Suppressor macrophage (primary cell): Measurements from ENCODE around the gene FOXP4.

Source experiments
- DNase-seq, 4 experiments: peaks; one replicate each; pipeline ENCODE4 v3.0.0-alpha.2; 2020 to 2022

Gene FOXP4

DNA sequence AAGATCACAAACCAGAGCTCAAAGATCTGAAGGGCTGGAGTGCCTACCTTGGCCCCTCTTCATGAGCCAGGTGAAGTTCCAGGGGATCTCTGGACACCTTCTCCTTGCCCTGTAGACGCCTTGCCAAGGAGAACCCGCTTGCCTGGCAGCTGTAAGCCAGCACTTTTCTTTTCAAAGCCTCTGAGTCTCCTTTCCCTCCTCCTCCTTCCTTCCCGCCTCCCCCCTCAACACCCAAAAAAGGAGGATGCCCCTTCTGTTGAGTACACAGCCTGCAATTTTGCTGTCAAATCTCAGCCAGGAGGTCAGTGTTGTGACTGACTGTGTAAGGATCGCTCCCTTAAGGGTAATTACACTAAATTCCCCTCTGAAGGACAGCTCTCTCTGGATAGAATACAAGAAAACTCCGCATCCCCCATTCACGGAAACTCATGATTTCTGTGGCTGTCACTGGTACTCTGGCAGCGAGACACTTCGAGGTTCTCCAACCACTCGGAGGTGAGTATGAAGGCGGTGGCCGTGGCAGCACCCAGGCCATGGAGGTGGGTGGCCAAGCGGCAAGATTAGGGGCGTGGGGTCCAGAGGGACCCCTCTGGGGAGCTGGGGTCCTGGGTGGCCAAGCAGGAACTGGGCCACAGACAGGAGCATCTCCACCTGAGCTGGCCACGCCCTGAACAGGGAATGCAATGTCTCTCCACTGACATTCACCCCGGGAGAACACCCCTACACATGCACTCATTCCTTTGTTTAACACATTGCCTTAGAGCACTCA is 23.2 kb upstream of the FOXP4 start:
- no peak for DNase-seq

DNA sequence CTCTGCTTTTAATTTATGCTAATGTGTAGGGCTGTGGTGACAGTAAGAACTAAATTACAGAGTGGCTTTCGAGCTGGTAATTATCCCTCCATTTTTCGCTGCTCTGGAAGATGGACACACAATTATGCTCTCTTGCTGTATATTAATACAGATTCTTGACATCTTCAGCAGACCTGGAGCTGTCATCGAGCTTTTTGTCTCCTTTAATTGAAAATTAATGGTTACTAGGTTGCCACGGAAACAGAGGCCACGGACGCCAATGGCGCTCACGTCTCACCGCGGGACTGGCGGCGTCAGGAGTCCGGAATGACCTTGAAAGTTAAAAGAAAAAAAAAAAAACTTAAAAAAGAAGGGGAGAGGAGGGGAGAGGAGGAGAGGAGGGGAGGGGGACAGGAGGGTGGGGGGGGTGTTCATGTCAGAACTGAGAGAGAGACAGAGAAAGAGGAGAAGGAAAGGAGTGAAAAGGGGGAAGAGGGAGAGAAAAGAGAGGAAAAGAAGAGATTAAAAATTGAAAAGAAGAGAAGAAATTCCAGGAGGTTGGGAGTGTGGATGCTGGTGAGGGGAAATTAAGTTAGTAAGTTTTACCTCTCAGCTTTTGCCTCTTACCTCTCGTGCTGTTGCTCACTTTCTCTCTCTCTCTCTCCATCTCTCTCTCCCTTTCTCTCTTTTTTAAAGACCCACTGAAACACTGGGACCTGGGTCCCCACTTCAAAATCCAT is 22.1 kb upstream of the FOXP4 start:
- DNase-seq: no peak

DNA sequence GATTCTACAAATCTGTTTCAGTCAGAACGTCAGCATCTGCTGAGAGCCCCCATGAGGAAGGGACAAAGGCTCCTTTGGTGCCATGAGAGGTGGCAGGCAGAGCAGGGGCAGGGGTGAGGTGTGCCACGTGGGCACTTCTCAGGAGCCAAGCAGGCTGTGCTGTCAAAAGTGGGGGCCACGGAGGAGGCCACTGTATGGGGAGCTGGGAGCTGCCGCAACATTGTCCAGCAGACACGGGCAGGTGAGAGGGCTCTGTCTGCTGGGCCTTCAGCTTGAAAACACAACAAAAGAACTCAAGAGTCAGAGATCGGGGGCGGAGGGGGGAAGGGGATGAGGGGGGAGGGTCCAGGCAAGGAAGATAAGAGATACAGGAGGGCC is 21.6 kb upstream of the FOXP4 start:
- DNase-seq: no peak

DNA sequence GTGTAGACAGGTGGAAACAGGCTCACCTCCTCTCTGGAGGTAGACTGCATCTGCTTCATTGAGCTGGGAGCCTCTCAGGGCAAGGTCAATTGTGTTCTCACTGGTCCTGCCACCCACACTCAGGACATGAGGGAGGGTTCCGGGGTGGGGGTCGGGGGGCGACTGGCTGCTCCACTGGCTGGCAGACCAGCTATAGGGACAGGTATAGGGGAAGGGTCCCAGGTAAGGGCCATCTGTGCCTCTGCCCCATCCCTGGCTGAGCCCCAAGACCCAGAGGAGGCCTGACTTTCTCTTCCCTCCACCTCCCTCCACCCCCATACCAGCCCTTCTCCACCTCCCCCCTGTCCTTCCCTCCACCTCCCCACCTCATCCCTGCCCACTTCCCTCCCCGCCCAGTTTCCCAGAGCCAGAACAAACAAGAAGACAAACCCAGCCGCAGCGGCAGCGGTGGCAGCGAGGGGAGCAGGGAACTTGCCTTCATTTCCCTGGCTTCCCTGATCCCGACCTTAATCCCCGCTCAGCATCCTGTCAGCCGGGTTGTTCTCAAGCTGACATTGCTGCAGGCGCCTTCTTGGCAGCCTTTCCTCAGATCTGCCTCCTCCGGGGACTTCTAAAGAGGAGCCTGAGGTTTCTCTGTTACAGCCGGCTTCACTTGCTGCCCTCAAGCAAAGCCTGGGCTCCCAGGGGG is 18.3 kb upstream of the FOXP4 start:
- DNase-seq: no peak

DNA sequence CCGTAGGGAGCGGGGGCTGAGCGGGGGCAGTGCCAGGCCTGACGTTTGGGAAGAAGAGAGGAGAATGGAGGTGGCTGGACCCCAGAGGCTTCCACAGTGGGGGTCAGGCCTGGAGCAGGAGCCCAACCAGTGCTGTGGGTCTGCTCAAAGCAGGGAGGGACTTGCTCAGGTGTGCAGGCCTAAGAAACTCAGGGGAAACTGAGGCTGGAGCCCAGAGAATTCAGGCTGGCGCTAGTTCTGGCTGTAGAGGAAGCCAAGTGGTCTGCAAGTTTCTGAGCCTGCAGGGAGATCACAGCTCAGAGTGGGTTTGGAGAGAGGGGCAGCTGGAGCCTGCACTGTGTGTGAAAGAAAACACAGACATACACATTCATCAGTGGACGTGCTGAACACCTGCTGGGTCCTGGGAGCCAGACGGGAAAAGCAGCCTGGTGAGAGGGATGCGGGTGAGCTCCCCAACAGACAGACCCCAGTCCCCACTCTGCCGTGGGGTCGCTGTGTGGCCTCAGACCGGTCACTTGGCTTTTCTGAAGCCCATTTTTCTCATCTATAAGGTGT is 17.7 kb upstream of the FOXP4 start:
- no peak for DNase-seq

DNA sequence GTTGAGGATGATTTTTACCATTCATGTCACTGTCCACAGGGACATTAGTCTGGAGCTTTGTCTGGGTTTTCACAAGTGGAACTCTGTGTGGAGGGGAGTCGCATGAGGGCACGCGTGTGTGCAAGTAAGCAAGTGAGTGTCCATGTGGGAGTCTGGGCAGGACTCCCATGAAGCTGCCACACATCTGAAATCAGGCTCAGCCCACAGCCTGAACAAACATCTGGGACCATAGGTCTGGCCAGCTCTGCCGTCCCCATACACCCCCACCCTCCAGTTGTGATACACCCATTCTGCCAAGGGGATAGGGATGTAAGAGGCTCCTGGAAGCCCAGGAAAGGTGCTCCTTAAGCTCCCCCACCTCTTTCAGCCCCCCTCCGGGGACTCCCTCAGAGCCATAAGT is 17.1 kb upstream of the FOXP4 start:
- DNase-seq: no peak

DNA sequence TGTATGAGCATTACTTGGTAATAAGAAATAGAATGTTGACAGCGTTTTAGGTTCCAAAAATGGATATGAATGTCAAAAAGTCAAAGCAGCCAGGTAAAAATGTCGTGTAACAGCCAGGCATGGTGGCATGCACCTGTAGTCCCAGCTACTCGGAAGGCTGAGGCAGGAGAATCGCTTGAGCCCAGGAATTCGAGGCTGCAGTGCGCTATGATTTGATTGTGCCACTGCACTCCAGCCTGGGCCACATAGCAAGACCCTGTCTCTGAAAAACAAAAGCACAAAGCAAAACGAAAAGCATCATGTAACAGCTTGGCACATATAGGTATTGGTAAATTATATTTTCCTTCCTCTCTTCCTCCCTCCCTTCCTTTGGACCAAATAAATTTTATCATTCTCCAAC is 16.2 kb upstream of the FOXP4 start:
- no peak for DNase-seq

DNA sequence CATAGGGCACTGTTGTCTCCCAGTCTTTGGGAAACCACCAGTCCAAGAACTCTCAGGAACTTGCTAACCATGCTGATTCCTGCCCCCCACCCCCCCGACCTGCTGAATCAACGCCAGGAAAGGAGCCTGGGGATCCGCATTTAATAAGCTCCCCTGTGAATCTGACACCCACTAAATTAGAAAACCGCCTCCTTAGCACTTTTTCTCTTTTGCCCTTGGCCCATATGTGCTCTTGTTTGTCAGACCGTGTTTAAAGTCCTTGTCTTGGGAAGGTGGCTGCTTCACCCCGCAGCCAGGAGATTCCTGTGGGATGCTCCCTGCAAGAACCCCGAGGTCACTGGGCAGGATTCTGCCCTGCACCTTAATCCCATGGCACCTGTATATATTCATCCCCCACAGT is 15.7 kb upstream of the FOXP4 start:
- no peak for DNase-seq

DNA sequence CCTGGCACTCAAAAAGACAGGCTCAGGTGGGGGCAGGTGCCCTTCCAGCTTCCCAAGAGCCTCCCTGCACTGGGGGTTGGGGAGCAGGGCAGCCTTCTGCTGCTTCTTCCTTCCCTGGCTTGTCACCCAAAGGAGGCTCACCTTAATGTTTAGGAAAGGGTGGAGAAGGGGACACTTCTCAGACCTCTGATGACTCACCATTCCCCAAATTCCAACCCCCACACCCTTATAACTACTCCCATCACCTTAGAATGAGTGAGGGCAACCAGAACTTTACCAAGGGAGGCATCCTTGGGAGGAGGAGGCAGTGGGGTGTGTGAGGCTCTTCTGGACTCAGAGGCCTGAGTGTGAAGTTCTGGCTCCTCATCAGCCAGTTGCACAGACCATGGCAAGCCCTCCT is 15.2 kb upstream of the FOXP4 start:
- no peak for DNase-seq

DNA sequence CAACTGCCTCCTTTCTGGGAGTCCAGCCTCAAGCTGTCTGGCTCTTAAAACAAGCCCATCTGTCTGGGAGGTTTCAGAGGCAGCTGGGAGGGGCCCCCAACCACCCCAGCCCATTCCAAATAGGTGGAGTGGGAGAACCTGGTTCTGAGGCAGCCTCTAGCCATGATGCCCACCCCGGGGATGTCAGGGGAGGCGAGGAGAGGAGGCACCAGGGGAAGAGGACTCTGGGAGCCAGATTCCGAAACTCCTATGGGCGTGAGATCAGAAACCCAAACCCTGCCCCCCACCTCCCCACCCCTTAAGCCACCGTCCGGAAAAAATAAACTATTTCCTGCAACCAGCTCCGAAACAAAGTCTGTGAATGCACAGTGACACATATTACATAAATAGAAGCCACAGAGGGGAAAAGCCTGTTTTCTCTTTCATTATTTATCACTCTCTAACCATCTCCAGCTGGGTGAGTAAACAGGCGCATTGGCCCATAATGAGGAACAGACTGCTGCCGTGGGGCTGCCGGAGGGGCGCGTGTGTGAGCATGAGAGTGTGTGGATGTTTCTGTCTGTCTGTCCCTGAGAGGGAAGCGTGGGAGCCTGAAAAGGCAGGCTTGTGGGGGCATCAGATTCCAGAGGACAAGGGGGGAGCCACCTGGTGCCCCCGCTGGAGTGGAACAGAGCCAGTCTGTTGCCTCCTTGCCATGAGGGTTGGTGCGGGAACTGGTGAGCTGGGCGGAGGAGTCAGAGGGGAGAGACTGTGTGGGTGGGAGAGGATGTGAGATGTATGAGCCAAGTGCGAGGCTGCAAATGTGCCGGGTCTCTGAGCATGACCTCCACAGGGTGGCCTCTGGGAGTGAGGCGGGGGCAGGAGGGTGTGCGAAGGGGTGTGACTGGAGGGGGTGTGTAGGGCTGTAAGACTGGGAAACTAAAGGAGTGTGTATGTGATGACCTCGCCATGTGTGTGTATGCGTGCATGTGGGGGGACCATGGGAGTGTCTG is 14.3 kb upstream of the FOXP4 start:
- peak; percentile 62 to 74 (median 68) for DNase-seq

DNA sequence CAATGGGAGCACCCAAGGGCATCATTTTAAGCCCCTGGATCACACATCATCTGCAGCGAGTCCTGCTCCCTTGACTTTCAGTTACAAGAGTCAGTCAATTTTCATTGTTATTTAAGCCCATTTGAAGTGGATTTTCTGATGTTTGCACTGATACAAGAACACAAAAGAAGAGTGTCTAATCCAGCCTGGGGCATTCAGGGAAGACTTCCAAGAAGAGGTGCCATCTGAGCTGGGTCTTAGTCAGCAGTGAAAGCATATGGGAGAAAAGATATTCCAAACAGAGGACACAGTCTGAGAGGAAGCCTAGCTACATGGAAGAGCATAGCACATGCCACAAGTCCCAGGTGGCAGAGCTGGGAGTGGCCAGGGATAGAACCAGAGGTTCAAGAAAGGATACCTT is 10.4 kb upstream of the FOXP4 start:
- no peak for DNase-seq

DNA sequence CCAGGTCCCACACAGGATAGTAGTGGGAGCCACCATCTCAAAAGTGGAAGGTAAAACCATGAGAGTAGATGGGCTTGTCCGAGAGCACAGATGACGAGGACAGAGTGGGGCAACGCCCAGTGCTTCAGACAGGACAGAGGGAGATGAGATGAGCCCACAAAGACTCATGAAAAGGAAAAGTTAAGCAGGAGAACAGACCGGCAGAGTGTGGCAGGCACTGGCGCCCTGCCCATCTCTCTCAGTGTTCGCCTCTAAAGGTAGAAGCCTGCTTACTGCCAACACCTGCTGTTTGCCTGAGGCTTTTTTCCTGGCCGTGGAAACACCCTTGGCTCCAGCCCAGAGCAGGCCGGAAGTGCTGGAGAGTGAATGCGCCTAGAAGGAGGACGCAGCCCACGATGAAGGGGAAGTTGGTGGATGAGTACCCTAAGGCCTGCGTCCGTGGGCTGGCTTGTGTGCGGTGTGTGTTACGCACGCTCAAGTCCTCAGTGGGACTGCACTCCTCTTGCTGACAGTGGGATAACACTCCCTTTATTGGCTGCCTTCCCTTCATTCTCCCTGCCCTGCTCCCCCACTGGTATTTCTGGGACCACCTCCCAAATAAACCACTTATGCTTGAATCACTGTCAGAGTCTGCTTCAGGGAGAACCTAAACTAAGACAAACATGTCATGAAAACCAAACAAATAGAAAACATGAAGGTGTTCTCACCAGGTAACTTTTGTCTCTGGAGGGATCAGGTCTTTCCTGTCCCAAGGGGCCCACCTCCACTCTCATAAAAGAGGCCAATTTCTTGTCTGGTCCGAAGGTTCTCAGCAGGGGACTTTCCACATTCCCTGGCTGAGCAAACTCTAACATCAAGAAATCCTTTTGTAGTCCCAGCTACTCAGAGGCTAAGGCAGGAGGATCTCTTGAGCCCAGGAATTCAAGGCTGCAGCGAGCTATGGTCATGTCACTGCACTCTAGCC is 9.1 kb upstream of the FOXP4 start:
- DNase-seq: peak; percentile 72 to 86 (median 80)

DNA sequence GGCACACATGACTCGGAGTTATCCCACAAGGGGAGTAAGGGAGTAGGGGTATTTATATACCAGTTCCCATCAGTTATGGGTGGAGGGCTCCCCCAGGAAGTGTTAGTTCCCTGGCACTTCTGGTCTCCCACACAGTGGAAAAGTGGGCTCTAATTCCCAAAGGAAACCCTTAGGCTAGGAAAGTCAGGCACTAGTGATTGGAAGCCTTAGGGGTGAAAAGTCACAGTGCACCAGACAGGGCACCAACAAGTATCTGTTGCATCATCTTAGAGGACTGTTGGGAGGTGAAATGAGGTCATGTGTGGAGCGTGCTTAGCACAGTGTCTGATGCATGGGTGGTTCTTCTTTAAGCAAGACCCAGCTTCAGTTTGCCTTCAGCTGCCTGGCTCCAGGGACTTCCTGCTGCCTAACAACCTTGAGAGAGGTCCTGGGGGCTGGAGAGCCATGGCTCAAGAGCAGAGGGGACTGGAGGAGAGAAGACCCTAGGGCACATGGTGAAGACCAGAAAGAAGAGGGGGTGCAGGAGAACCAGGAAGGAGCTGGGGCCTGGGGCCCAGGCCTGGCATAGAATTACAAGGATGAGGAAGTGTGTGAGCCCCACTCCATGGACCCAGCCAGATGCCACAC is 7.5 kb upstream of the FOXP4 start:
- DNase-seq: peak; percentile 80 to 91 (median 88)

DNA sequence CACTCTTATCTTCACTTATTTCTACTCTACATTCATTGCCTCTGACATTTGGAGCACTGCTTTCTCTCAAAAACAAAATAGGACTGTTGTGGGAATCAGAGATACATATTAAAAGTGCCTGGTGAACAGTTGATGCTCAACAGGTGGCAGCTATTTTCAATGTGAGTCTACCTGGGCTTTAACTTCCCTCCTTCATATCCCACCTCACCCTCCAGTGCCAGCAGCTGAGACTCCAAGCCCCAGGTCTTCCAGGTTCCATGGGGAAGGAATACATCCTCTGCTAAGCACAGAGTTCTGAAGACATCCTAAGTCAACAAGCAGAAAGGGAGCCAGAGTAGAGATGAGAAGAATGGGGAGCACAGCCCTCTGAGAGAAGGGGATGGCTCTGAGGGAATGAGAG is 7.0 kb upstream of the FOXP4 start:
- no peak for DNase-seq

DNA sequence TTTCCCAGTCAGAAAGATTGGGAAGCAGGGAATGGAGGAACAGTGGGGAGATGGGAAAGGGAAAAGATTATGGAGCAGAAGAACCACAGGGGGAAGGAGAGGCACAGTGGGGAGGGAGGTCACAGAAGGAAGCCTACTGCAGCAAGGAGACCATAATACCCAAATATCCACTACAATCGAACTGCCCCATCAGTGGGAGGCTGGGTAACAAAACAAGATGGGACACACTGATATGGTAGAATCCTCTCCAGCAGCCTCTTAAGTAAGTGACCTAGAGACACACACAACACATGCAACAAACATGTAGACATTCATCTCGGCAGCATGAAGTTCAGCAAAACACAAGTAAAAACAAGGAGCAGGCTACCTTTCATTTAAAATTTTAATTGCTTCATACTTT is 4.8 kb upstream of the FOXP4 start:
- no peak for DNase-seq

DNA sequence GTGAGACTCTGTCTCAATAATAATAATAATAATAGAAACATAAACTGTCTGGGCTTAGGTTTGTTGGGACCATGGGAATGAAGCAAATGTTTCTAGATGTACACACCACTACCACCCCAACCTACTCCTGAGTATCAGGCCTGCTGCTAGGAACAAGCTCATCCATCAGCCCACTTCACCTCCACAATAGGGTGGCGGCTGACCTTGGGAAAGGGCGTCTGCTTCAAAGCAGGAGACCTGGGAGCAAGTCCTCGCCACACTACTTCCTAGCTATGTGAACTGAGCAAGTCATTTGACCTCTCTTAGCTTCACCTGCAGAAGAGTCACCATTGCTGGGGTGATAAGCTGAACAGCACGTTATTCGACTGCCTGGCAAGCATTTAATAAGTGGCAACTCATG is 3.1 kb upstream of the FOXP4 start:
- no peak for DNase-seq

DNA sequence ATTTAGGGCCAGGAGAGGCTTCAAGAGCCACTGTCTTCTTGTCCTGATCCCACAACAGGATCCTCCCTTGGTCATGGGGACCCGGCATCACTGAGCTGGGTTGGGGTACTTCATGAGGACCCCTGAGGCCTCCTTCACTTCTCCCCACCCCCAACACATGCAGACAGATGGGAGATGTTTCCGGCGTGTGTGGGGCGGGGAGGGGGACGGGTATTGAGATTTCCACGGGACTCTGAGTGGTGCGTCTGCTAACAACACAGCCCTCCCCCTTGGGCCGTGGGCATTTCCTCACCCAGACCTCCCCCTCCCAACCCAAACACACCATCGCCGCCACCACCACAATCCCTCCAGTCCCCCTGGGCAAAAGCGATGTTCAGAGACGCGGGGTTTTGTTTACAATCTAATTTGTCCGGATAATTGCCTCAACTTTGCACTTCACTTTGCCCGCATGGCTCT is 906 bp upstream of the FOXP4 start:
- no peak for DNase-seq

DNA sequence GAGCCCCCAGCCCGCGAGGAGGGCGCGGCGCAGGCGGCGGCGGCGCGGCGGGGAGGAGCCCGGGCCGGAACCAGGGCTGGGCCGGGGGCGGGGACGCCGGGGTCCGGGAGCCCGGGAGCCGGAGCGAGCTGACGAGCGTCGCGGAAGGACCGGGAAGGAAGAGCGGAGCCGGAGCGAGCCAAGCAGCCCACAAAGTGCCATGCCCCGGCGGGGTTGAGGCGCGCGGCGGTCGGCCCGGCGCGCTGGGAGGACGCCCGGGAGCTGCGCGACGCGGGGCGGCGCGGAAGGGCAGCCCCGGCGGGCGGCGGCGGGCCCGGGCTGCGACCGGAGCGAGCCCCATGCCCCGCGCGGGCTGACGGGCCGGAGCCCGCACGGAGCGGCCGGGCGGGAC is 289 bp downstream of the FOXP4 start:
- peak; percentile 47 to 84 (median 68) for DNase-seq

DNA sequence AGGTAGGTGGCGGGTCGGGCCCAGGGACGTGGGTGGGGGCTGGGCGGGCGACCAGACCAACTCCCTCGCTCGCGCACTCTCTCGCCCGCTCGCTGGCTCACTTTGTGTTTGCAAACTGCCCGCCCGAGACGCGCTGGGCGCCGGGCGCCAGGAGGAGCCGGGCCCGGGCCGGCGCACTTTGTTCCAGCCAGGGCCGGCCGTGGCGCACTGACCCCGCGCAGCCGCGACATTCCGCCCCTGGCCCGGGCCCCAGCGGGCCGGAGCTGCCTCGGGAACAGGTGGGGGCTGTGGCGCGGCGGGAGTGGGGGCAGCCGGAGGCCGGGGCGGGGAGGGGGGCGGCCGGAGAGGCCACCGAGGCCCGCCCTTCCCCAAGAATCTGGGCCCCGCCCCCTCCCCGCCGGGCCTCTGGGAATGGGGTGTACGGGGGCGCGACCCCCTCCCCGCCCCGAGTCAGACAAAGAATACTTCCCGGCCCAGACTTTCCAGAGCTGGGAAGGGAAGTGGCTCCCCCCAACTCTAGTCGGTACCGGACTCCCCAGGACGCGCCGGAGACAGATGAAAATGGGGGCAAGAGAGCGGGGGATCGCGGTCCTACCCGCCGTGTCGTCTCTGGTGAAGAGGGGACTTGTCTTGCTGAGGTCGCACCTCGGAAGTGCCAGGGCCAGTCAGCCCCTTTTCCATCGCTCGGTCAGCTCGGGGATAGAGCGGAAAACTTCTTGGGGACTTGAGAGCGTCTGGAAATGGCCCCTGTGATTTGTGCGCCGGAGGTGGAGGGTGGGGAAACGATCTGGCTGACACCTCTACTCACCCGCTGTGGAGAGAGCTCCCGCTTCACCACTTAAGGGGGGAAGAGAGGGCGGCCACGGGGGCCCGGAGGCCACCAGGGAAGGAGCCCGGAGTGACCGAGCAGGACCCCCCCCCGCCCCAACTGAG is 951 bp downstream of the FOXP4 start:
- DNase-seq: peak in 3 of 4 experiments; percentile 35 to 71 (median 62)
